HG02943 (cell line): ENCODE results near the gene FRMD5.
"Not testable (repeated sequence)": the region's sequence is repeated elsewhere in the genome, so short reads cannot be mapped to it uniquely, and the experiment has no call there.

Experiments used
- ATAC-seq: cut with Tn5 transposase; IDR thresholded peaks from one replicate; pipeline ENCODE4 v1.9.1; 2021; ENCODE audit warnings: mild to moderate bottlenecking, low read depth, moderate library complexity; ENCODE audit not compliant: unreplicated experiment

FRMD5 gene

DNA sequence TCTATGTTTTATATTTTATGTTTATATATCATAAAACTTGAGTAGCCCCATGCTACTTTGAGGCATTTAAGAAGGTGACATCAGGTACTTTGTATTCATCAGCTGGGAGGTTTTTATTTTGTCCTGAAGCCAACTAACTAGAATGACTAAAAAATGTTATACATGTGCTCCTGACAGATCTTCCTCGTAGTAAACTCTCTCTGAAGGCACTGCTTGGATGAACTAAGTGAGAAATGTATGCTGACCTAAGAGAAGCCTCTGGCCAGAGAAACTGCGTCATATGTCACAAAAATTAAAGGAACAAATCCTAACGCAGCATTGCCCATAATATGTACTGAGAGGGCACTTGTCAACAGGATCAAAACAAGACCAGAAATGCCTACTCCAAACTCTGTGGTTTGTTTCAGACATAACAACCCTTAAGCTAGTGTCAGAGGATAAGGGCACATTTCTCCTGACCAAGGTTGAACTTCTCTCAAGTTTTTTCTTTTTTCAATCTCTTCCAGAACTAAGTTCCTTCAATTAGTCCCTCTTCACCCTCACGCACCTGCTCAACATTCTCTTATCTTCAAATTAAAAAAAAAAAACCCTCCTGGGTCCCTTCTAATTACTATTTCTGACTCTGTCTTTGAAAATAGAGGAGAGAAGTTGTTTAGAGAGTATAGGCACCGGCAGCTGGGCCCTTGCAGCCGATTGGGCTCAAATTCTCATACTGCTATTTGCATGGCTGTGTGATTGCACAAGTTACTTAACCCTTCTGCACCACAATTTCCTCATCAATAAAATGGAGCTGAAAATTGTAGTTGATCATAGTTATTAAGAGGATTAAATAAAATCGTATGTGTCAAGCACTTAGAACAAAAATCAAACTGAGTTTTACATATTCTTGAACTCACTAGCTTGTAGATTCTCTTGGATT is 159.0 kb downstream of the FRMD5 start:
- no peak for ATAC-seq

DNA sequence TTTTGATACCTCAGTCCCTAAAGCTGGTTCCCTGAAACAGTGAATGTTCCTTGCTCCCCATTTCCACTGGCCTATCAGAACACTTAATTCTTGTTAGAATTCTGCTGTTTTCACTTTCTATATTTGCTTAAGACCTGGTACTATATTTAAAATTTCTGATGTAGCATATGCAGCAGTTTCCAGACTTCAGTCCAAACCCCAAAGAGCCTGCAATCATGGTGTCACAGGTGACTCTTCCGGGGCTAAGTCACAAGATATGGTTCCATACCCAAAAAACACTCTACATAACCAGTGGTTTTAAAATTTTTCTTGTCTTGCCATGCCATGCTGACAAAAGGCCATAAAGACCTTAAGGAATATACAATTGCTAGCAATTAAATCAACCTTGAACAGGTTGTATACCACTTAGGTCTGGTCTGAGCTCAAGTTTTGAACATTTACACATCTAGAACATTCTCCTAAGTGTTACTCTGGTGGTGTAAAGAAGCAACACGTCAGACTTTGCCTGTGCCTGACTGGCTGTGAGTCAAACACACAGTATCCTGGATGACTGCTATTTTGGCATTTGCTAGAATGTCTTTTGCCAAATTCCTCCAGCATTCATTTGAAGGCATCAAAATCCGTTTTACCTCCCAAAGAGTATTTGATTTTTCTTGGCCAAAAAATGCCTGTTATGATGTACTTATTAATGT is 160.0 kb downstream of the FRMD5 start:
- ATAC-seq: no peak

DNA sequence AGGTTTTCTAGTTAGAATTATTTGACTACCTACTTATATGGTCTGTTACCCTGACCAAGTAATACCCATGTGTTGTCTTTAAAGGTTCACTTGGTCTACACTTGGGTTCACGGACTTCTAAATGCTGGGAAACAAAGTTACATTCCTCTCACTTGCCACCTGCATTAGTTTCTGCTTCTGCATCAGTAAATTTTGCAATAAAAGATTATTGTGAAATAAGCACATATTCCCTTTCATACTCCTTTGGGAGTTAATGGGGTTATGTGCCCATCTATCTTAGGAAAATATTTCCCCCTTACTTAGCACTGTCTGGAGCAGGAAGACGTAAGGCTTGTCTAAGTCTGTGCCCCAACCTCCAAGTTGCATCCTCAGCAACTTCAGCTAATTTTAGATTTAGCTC is 160.7 kb downstream of the FRMD5 start:
- no peak for ATAC-seq

DNA sequence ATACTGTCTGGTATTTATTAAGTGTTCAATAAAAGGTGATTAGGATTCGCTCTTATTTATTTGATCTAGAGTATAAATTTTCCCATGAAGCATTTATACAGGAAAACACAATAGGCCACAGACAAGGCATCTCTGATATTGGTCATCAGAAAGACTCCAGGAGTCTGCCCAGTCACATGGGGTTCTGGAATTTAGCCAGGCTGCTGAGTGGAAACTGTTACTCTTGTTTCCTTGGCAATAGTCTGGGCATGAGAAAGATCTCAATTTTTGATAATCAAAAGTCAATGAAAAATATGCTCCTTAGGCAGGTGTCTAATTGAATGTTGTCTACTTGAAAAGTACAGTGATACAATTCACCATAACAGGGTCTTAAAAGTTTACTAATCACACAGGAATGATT is 161.2 kb downstream of the FRMD5 start:
- ATAC-seq: no peak

DNA sequence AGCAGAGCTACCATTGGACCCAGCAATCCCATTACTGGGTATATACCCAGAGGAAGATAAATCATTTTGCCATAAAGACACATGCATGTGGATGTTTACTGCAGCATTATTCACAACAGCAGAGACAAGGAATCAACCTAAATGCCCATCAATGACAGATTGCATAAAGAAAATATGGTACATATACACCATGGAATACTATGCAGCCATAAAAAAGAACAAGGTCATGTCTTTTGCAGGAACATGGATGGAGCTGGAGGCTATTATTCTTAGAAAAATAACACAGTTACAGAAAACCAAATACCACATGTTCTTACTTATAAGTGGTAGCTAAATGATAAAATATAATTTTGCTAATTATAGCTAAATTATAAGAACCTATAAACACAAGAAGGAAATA is 162.3 kb downstream of the FRMD5 start:
- not testable (repeated sequence) for ATAC-seq

DNA sequence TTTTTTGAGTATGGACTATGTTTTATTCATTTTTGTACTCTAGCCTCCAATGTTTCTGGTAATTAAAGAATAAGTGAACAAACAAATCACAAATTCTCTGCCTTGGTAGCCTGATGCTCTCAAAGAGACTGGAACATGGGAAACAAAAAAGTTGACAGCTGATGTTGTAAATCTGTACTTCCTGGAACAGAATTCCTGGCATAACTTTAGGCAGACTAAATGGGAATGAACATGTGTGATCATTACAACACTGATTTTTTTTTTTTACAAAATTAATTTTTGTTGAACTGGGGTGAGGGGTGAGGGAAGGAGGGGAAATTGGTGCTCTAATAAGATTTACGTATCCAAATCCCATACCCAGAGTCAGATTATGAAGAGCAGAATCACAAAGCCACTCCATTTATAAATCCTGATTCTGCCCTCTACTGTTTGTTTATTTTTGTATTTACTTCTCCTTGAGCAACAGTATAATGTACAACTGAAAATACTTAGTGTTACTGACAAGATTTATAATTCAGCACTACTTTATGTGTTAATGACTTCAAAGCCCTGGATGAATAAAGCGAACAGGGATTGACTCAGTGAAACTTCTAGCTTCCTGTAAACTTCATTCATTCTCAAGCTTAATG is 165.0 kb downstream of the FRMD5 start:
- ATAC-seq: no peak

DNA sequence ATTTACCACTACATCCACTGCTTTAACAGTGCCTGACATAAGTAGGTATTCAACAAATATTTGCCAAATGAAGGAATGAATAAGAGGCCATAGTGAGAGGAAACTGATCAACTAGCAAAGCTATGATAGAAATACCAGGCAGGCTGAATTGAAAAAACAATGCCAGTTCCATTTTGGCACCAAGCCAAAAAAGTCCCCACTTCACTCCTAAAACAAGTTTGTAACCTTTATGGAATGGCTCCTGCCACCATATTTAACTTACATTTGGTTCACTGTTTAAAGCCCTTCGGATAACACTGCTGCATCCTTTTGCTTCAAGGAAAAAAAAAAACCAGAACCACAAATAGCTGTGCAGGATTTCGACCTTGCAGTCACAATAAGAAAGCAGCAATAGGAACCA is 166.1 kb downstream of the FRMD5 start:
- ATAC-seq: no peak

DNA sequence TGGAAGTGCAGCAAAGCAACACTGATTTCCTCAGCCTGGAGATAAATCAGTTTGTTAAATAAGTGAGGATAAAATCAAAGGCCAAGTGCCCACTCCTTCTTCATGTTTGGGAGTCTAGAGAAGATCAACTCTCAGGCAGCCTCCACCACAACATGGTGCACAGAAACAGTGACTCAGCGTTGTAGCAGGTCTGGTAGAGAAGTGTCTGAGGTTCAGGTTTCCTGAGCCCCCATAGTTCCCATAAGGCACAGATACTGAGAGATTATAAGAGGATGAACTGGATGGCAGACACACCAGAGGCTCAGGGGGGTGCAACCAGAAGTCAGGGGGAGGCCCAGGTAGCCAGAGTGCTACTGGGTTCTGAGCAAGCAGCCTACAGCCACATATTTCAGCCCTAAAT is 166.7 kb downstream of the FRMD5 start:
- no peak for ATAC-seq

DNA sequence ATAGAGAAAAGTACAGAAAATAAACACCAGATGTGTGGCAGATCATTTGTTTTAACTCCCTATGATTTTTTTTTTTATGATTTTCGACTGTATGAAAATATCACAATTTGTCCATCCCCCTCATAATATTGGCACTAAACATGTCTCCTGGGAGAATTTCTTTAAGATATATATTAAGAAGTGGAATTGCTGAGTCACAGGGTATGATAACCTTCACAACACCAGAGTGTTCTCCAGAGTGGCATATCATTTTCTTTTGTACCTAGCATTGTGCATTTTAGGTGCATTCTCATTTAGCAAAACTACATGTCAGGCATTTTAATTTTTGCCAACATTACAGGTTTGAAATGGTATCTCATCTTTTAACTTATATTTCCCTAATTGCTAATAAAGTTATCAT is 170.9 kb downstream of the FRMD5 start:
- ATAC-seq: no peak

DNA sequence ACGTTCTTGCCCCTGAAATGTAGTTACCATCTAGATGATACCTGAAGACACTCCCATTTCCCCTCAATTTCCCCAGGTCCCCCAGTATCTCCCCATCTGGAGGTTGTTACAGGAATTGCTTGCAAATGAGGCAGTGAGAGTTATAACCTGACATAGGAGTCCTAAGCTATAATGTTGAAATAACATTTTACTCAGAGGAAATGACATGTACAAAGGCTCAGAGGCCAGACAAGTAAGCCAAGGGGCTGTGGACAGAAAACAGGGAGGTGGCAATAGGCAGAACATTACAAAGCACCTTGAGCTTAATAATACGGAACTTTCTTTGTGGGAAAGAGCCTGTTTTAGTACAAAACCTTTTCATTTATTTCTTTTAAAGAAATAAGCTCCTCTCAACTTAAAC is 171.9 kb downstream of the FRMD5 start:
- ATAC-seq: no peak

DNA sequence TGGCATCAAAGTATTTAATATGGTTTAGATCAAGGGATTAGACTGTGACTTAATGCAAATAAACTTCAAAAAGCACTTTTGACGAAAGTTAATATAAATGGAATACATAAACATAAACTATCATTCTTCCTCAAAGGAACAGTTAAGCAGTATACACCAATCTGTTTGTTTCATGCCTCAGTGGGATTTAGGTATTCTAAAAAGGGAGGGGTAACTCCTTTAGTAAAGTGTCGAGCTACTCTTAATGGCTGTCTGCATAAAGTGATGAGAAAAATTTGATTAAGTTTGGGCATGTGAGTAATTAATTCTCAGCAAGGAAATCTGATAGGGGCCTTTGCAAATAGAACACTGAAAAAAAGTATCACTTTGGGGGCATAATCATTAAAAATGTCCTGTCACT is 176.9 kb downstream of the FRMD5 start:
- ATAC-seq: no peak

DNA sequence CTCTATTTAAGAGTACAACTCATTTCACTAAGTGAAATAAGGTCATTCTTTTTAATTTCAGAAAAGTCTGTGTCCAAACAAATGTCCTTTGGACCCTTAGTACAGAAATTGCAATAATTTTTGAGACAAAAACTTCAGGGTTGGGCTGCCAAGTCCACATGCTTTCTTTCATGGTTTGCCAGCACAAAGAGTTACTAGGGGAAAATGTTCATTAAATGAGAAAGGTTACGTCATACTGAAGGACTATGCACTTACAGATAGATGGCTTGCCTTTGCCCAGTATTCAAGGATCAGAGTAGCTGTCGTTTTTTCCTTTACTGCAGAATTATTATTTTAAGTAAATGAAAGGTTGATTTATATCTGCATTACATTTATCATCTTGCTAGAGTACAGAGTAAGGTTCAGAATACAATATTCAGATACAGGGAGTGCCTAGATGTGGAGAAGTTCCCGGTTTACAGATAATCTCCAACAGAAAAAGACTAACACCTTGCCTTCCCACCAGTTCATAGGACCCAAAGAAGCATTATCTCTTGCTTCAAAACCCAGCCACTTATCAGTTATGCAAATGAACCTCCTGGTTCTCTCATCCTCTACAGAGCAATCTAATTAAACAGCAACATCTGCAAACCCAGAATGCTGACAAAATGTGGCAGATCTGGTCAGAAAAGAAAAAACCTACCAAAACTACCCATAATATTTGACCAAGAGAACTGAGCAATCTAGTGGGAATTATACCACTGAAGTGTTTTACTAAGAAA is 179.3 kb downstream of the FRMD5 start:
- no peak for ATAC-seq

DNA sequence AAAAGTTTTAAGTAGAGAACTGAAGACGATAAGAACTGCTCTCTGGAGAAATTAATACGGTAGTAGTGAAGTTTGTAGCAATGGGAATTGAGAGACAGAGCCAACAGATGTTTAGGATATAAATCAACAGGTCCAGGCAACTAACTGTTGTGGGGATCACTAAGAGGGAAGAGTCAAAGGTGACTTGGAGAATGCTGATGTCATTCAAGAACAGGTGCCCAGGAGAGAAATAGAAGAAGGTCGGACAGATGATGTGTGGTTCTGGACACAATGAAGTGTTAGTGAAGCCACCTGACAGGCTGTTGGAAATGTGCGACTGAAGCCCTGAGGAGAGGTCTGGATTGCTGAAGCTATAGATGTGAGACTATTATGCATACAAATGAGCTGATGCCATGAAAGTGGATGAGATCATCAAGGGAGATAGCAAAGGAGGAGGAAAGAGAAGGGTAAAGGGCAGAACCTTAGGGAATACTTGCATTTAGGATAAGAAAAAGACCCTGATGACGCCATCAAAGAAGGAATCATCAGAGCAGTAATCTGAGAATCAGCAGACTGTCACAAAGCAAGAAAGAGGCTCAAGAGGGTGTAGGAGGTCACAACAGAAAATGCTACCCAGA is 183.7 kb downstream of the FRMD5 start:
- no peak for ATAC-seq

DNA sequence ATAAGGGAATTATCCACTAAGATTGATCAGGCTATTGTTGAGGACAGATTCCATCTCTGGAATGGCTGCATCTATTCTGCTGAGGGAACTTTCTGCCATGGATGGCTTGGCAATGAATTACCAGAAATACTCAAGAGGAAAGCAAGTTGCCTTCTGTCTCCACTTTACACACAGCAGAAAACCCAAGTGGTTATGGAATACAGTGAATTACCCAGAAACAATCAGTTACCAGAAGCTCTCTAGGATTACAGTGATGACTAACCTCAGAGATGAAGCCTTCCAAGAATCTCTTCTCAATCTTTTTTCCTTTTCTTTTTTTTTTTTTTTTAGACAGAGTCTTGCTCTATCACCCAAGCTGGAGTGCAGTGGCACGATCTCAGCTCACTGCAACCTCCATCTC is 185.0 kb downstream of the FRMD5 start:
- ATAC-seq: no peak

DNA sequence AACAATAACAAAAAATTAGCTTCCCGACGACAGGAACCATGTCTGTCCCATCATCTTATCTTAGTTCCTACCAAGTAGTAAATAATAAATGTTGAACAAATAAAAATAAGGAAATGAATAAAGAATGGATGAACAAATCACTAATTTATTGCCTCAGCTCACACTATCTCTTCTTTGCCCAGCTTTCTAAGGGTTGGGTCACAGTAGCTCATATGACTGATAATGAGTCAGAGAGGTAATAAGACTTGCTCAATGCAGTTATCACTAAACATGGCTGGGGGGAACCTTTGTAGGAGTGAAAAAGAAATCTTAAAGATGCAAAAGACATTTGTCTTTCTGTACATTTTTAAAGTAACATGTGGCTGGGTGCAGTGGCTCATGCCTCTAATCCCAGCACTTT is 186.0 kb downstream of the FRMD5 start:
- no peak for ATAC-seq

DNA sequence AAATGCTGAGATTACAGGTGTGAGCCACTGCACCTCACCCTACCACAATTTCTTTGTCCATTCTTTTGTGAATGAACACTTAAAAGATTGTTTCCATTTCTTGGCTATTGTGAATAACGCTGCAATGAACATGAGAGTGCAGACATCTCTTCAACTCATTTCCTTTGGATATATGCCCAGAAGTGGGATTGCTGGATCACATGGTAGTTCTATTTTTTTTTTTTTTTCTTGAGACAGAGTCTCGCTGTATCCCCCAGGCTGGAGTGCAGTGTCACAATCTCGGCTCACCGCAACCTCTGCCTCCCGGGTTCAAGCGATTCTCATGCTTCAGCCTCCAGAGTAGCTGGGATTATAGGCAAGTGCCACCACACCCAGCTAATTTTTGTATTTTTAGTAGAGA is 194.8 kb downstream of the FRMD5 start:
- ATAC-seq: not testable (repeated sequence)

DNA sequence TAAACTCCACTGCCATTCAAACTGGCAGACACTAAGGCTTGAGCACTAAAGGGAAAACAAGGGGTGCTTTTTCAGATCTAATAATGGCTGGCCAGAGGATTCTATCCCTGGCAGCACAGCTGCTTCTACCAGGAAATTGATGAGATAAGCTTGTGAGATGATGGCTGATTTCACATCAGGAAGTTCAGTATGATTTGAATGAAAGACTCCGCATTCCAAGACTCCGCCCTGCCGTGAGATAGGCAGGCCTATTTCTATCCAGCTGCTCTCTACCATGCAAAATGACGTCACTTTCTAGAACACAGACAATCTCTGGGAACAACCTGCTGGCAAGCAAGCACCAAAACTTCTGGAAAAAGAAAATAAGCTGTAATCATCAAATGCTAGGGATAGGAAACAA is 196.5 kb downstream of the FRMD5 start:
- no peak for ATAC-seq

DNA sequence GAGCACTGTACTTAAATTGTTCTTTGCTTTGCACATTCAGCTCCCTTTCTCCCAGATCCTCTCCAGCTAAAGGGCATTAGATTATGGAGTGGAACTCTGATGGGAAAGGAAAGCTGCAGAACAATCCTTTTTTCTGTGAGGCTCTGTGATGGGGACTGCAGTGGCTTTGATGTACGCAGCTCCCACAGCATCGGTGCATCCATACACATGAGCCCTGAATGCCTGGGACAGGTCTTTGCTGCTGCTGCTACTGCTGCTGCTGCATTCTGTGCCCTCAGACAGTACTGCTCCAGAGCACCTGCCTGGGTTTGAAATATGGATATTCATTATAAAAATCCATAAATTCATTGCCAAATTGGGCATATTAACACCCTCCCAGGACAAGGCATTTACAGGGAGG is 203.9 kb downstream of the FRMD5 start:
- ATAC-seq: no peak

DNA sequence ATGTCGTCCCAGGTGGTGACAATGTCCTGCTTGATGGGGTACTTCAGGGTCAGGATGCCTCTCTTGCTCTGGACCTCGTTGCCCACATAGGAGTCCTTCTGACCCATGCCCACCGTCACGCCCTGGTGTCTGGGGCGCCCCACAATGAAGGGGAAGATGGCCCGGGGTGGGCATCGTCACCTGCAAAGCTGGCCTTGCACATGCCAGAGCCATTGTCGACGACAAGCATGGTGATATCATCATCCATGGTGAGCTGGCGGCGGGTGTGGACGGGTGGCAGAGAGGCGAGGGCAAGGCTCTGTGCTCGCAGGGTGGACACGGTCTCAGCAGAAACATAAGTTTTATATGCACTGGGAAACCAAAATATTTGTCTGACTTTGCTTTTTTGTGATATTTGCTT is 205.1 kb downstream of the FRMD5 start:
- no peak for ATAC-seq

DNA sequence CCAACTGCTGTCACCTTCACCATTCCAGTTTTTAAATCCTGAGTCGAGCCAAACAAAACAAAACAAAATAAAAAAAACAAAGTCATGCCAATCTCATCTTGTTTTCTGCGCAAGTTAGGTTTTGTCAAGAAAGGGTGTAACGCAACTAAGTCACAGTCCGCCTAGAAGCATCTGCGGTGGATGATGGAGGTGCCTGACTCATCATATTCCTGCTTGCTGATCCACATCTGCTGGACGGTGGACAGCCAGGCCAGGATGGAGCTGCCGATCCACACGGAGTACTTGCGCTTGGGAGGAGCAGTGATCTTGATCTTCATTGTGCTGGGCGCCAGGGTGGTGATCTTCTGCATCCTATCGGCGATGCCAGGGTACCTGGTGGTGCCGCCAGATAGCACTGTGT is 206.2 kb downstream of the FRMD5 start:
- ATAC-seq: no peak
